Measurements from ENCODE around the gene ACSBG1. TPM values are rescaled to one million over a fixed set of nuclear protein-coding genes. Genes with fewer than 3 reads are reported as not detected.

Gene ACSBG1
- total and polyA plus RNA-seq, 10 donors: 0.16 to 0.33 (median 0.25) TPM; not detected in 4

DNA sequence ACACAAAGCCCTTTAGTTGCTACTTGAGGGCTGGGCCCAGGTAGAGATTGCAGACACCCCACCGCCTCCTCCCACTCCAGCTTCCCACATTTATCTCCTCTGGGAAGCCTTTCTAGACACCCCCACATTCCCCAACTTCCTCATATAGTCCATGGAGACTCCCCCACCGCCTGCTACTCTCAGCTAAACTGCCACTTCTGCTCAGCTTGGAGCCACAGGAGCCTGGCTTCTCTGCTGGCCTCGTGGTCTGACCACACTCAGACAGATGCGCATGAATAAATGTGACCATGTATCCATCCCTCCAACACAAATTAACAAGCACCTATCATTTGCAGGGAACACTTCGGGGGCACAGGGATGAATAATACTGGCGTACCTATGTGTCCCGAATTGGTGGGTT lies 10.5 kb upstream of the ACSBG1 start:
- intact Hi-C loops (cut with DNase I; ENCODE audit: low total_unique reads): loop anchor here (5.0 kb wide), 1 partner anchor 283 kb away; no protein-coding TSS in a partner anchor

GRCh38 chr15:78244101-78244500 lies 9.7 kb upstream of the ACSBG1 start:
- no peak overlapping the region for H3K4me3 ChIP-seq
- H3K4me1 ChIP-seq: peaks cover 0 to 15% (median 2%) of the 10 kb centered on the region in 6 donors
- TF ChIP-seq POLR2AphosphoS5 (IDR thresholded peaks at IDR 0.05) (no peak), POLR2A (IDR thresholded peaks at IDR 0.05) (no peak)
- TF ChIP-seq, protein P1, sequence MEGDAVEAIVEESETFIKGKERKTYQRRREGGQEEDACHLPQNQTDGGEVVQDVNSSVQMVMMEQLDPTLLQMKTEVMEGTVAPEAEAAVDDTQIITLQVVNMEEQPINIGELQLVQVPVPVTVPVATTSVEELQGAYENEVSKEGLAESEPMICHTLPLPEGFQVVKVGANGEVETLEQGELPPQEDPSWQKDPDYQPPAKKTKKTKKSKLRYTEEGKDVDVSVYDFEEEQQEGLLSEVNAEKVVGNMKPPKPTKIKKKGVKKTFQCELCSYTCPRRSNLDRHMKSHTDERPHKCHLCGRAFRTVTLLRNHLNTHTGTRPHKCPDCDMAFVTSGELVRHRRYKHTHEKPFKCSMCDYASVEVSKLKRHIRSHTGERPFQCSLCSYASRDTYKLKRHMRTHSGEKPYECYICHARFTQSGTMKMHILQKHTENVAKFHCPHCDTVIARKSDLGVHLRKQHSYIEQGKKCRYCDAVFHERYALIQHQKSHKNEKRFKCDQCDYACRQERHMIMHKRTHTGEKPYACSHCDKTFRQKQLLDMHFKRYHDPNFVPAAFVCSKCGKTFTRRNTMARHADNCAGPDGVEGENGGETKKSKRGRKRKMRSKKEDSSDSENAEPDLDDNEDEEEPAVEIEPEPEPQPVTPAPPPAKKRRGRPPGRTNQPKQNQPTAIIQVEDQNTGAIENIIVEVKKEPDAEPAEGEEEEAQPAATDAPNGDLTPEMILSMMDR (IDR thresholded peaks at IDR 0.05 in 8 of 11, conservative IDR thresholded peaks at IDR 0.05 in 3 of 11): no peak
- intact Hi-C loops (cut with DNase I; ENCODE audit: low total_unique reads): loop anchor here (5.0 kb wide), 1 partner anchor 282 kb away; no protein-coding TSS in a partner anchor
- DNase-seq: no peak
- no peaks in the 10 kb centered on the region for H3K9me3 ChIP-seq
- H3K27me3 ChIP-seq (replicated peaks in 1 of 7): peaks cover 0 to 13% (median 0%) of the 10 kb centered on the region in 7 donors
- H3K27ac ChIP-seq: no peak overlapping the region
- WGBS, 5 donors: 83 to 88% (median 85%) methylated on average over 6 of the region's 6 CpGs
- H3K36me3 ChIP-seq: no peaks in the 10 kb centered on the region

More for the DNA sequence above, 10.5 kb upstream of the ACSBG1 start:
- peaks cover 0 to 13% (median 0%) of the 10 kb centered on the region in 7 donors for H3K27me3 ChIP-seq (replicated peaks in 1 of 7)
- TF ChIP-seq POLR2AphosphoS5 (IDR thresholded peaks at IDR 0.05): no peak
- TF ChIP-seq POLR2A (IDR thresholded peaks at IDR 0.05): no peak
- TF ChIP-seq, protein P1 (IDR thresholded peaks at IDR 0.05 in 8 of 11, conservative IDR thresholded peaks at IDR 0.05 in 3 of 11): no peak
- no peak overlapping the region for H3K27ac ChIP-seq
- H3K4me1 ChIP-seq: peaks cover 0 to 15% (median 2%) of the 10 kb centered on the region in 6 donors
- 48 to 76% (median 60%) methylated on average over 6 to 7 of the region's 7 CpGs for WGBS, 5 donors
- DNase-seq: no peak
- H3K36me3 ChIP-seq: no peaks in the 10 kb centered on the region
- no peak overlapping the region for H3K4me3 ChIP-seq
- no peaks in the 10 kb centered on the region for H3K9me3 ChIP-seq

DNA sequence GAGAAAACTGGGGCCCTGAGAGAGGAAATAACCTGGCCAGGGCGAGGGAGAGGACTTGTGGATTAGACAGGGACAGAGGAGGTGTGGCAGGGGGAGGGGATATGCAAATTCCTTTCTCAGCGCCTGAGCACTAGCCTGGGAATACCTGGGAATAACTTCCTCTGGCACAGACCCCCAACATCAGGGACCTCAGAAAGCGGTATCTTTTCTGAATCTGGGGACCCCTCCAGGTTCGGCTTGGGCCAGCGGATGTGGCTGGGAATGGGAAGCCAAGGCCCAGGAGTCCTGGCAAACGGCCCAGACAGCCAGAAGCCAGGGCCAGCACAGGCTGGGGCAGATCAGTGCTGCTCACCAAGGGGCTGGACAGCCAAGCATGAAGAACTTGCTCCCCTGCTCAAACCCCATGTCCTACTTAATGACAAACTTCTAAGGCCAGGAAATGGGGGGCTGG lies 9.2 kb upstream of the ACSBG1 start:
- TF ChIP-seq, protein P1 (IDR thresholded peaks at IDR 0.05 in 8 of 11, conservative IDR thresholded peaks at IDR 0.05 in 3 of 11): no peak
- peak in 1 of 3 donors; percentile 8 for TF ChIP-seq POLR2AphosphoS5 (IDR thresholded peaks at IDR 0.05)
- no peak for TF ChIP-seq POLR2A (IDR thresholded peaks at IDR 0.05)
- intact Hi-C loops (cut with DNase I; ENCODE audit: low total_unique reads): loop anchor here (5.0 kb wide), 1 partner anchor 281 kb away; no protein-coding TSS in a partner anchor
- 45 to 73% (median 62%) methylated on average over 3 to 6 of the region's 6 CpGs for WGBS, 5 donors
- peaks cover 0 to 13% (median 0%) of the 10 kb centered on the region in 7 donors for H3K27me3 ChIP-seq (replicated peaks in 1 of 7)
- H3K27ac ChIP-seq: no peak overlapping the region
- H3K9me3 ChIP-seq: no peaks in the 10 kb centered on the region
- H3K36me3 ChIP-seq: no peaks in the 10 kb centered on the region
- H3K4me3 ChIP-seq: no peak overlapping the region
- peaks cover 0 to 15% (median 2%) of the 10 kb centered on the region in 6 donors for H3K4me1 ChIP-seq
- no peak for DNase-seq

- 75 to 96% (median 91%) methylated on average over 5 to 6 of the region's 6 CpGs for WGBS, 5 donors
- TF ChIP-seq POLR2A (IDR thresholded peaks at IDR 0.05) (no peak), POLR2AphosphoS5 (IDR thresholded peaks at IDR 0.05) (no peak)
- TF ChIP-seq, protein P1 (IDR thresholded peaks at IDR 0.05 in 8 of 11, conservative IDR thresholded peaks at IDR 0.05 in 3 of 11): no peak
- H3K27ac ChIP-seq: no peak overlapping the region
- no peak for DNase-seq
- H3K4me1 ChIP-seq: peaks cover 0 to 15% (median 2%) of the 10 kb centered on the region in 6 donors
- intact Hi-C loops (cut with DNase I; ENCODE audit: low total_unique reads): loop anchor here (5.0 kb wide), 1 partner anchor 281 kb away; no protein-coding TSS in a partner anchor
- no peaks in the 10 kb centered on the region for H3K36me3 ChIP-seq
- peaks cover 0 to 13% (median 0%) of the 10 kb centered on the region in 7 donors for H3K27me3 ChIP-seq (replicated peaks in 1 of 7)
- H3K4me3 ChIP-seq: no peak overlapping the region
- no peaks in the 10 kb centered on the region for H3K9me3 ChIP-seq
Measured at GRCh38 chr15:78243058-78243457, 8.7 kb upstream of the ACSBG1 start.

All from spleen (tissue), 11 donors.